ENCODE data around the gene PDE9A. TPM values are rescaled to one million over a fixed set of nuclear protein-coding genes. Genes with fewer than 3 reads are reported as not detected.
"Not testable (repeated sequence)": the region's sequence is repeated elsewhere in the genome, so short reads cannot be mapped to it uniquely, and the experiment has no call there.

PDE9A gene
- total and polyA plus RNA-seq, 9 donors: 6.0 to 11.3 (median 9.3) TPM

GRCh38 chr21:42708916-42709315 is 55.5 kb downstream of the PDE9A start:
- H3K27ac ChIP-seq (ENCODE audit: low read length); H3K27me3 ChIP-seq (ENCODE audit: control insufficient read depth, insufficient read depth, low read length); H3K9me3 ChIP-seq (replicated peaks; ENCODE audit: control insufficient read depth, low read depth, low read length); H3K4me3 ChIP-seq (ENCODE audit: low read length); DNase-seq; H3K4me1 ChIP-seq (ENCODE audit: control insufficient read depth, insufficient read depth, low read length); H3K36me3 ChIP-seq (ENCODE audit: control insufficient read depth, insufficient read depth, low read length): not testable (repeated sequence)
- no CpG with 5 or more reads among the region's 1 CpG for WGBS (ENCODE audit: insufficient coverage)

- Histone ChIP-seq H3K27ac (ENCODE audit: low read length) (no peak overlapping the region), H3K4me3 (ENCODE audit: low read length) (no peak overlapping the region), H3K9me3 (replicated peaks; ENCODE audit: control insufficient read depth, low read depth, low read length) (no peaks in the 10 kb centered on the region), H3K36me3 (ENCODE audit: control insufficient read depth, insufficient read depth, low read length) (no peaks in the 10 kb centered on the region), H3K27me3 (ENCODE audit: control insufficient read depth, insufficient read depth, low read length) (no peaks in the 10 kb centered on the region), H3K4me1 (ENCODE audit: control insufficient read depth, insufficient read depth, low read length) (no peaks in the 10 kb centered on the region)
- WGBS (ENCODE audit: insufficient coverage): no CpG with 5 or more reads among the region's 4 CpGs
- DNase-seq: no peak
Measured at GRCh38 chr21:42711667-42712066, 58.2 kb downstream of the PDE9A start.

GRCh38 chr21:42715427-42715826 is 62.0 kb downstream of the PDE9A start:
- not testable (repeated sequence) for H3K27ac ChIP-seq (ENCODE audit: low read length); H3K27me3 ChIP-seq (ENCODE audit: control insufficient read depth, insufficient read depth, low read length); H3K4me3 ChIP-seq (ENCODE audit: low read length); DNase-seq; H3K36me3 ChIP-seq (ENCODE audit: control insufficient read depth, insufficient read depth, low read length); H3K9me3 ChIP-seq (replicated peaks; ENCODE audit: control insufficient read depth, low read depth, low read length); H3K4me1 ChIP-seq (ENCODE audit: control insufficient read depth, insufficient read depth, low read length)
- WGBS (ENCODE audit: insufficient coverage): 91% methylated on average over 7 of the region's 7 CpGs

GRCh38 chr21:42716074-42716473 is 62.7 kb downstream of the PDE9A start:
- no peak overlapping the region for H3K4me3 ChIP-seq (ENCODE audit: low read length)
- H3K4me1 ChIP-seq (ENCODE audit: control insufficient read depth, insufficient read depth, low read length): no peaks in the 10 kb centered on the region
- no CpG with 5 or more reads among the region's 3 CpGs for WGBS (ENCODE audit: insufficient coverage)
- no peak for DNase-seq
- H3K9me3 ChIP-seq (replicated peaks; ENCODE audit: control insufficient read depth, low read depth, low read length): no peaks in the 10 kb centered on the region
- H3K36me3 ChIP-seq (ENCODE audit: control insufficient read depth, insufficient read depth, low read length): no peaks in the 10 kb centered on the region
- H3K27me3 ChIP-seq (ENCODE audit: control insufficient read depth, insufficient read depth, low read length): no peaks in the 10 kb centered on the region
- no peak overlapping the region for H3K27ac ChIP-seq (ENCODE audit: low read length)

GRCh38 chr21:42720484-42720883 is 67.1 kb downstream of the PDE9A start:
- not testable (repeated sequence) for H3K27me3 ChIP-seq (ENCODE audit: control insufficient read depth, insufficient read depth, low read length); H3K4me1 ChIP-seq (ENCODE audit: control insufficient read depth, insufficient read depth, low read length); H3K36me3 ChIP-seq (ENCODE audit: control insufficient read depth, insufficient read depth, low read length); DNase-seq; H3K4me3 ChIP-seq (ENCODE audit: low read length); H3K27ac ChIP-seq (ENCODE audit: low read length); H3K9me3 ChIP-seq (replicated peaks; ENCODE audit: control insufficient read depth, low read depth, low read length)
- 89% methylated on average over 10 of the region's 12 CpGs for WGBS (ENCODE audit: insufficient coverage)

GRCh38 chr21:42721341-42721824 is 68.0 kb downstream of the PDE9A start:
- 16% methylated on average over 5 of the region's 6 CpGs for WGBS (ENCODE audit: insufficient coverage)
- H3K4me1 ChIP-seq (ENCODE audit: control insufficient read depth, insufficient read depth, low read length): peaks cover 7% of the 10 kb centered on the region
- H3K27ac ChIP-seq (ENCODE audit: low read length): no peak overlapping the region
- H3K27me3 ChIP-seq (ENCODE audit: control insufficient read depth, insufficient read depth, low read length): no peaks in the 10 kb centered on the region
- no peak overlapping the region for H3K4me3 ChIP-seq (ENCODE audit: low read length)
- H3K9me3 ChIP-seq (replicated peaks; ENCODE audit: control insufficient read depth, low read depth, low read length): no peaks in the 10 kb centered on the region
- peak; percentile 50 for DNase-seq
- H3K36me3 ChIP-seq (ENCODE audit: control insufficient read depth, insufficient read depth, low read length): no peaks in the 10 kb centered on the region

- Histone ChIP-seq H3K9me3 (replicated peaks; ENCODE audit: control insufficient read depth, low read depth, low read length) (no peaks in the 10 kb centered on the region), H3K27ac (ENCODE audit: low read length) (no peak overlapping the region), H3K4me3 (ENCODE audit: low read length) (no peak overlapping the region), H3K36me3 (ENCODE audit: control insufficient read depth, insufficient read depth, low read length) (no peaks in the 10 kb centered on the region), H3K27me3 (ENCODE audit: control insufficient read depth, insufficient read depth, low read length) (no peaks in the 10 kb centered on the region), H3K4me1 (ENCODE audit: control insufficient read depth, insufficient read depth, low read length) (peaks cover 7% of the 10 kb centered on the region)
- no peak for DNase-seq
- WGBS (ENCODE audit: insufficient coverage): 94% methylated on average over 5 of the region's 11 CpGs
Measured at GRCh38 chr21:42722153-42722552, 68.7 kb downstream of the PDE9A start.

- no peak overlapping the region for H3K27ac ChIP-seq (ENCODE audit: low read length)
- 78% methylated on average over 10 of the region's 10 CpGs for WGBS (ENCODE audit: insufficient coverage)
- no peak overlapping the region for H3K4me3 ChIP-seq (ENCODE audit: low read length)
- H3K9me3 ChIP-seq (replicated peaks; ENCODE audit: control insufficient read depth, low read depth, low read length): no peaks in the 10 kb centered on the region
- no peaks in the 10 kb centered on the region for H3K27me3 ChIP-seq (ENCODE audit: control insufficient read depth, insufficient read depth, low read length)
- no peaks in the 10 kb centered on the region for H3K36me3 ChIP-seq (ENCODE audit: control insufficient read depth, insufficient read depth, low read length)
- H3K4me1 ChIP-seq (ENCODE audit: control insufficient read depth, insufficient read depth, low read length): peaks cover 7% of the 10 kb centered on the region
- DNase-seq: no peak
Measured at GRCh38 chr21:42722808-42723473, 69.5 kb downstream of the PDE9A start.

- Histone ChIP-seq H3K27me3 (ENCODE audit: control insufficient read depth, insufficient read depth, low read length) (no peaks in the 10 kb centered on the region), H3K36me3 (ENCODE audit: control insufficient read depth, insufficient read depth, low read length) (no peaks in the 10 kb centered on the region), H3K4me3 (ENCODE audit: low read length) (no peak overlapping the region), H3K4me1 (ENCODE audit: control insufficient read depth, insufficient read depth, low read length) (peaks cover 7% of the 10 kb centered on the region), H3K27ac (ENCODE audit: low read length) (no peak overlapping the region), H3K9me3 (replicated peaks; ENCODE audit: control insufficient read depth, low read depth, low read length) (peaks cover 4% of the 10 kb centered on the region)
- 76% methylated on average over 11 of the region's 12 CpGs for WGBS (ENCODE audit: insufficient coverage)
- no peak for DNase-seq
Measured at GRCh38 chr21:42724226-42724920, 71.0 kb downstream of the PDE9A start.

- DNase-seq: no peak
- WGBS (ENCODE audit: insufficient coverage): 94% methylated on average over 10 of the region's 15 CpGs
- Histone ChIP-seq H3K4me1 (ENCODE audit: control insufficient read depth, insufficient read depth, low read length) (peaks cover 7% of the 10 kb centered on the region), H3K4me3 (ENCODE audit: low read length) (no peak overlapping the region), H3K36me3 (ENCODE audit: control insufficient read depth, insufficient read depth, low read length) (no peaks in the 10 kb centered on the region), H3K27ac (ENCODE audit: low read length) (no peak overlapping the region), H3K9me3 (replicated peaks; ENCODE audit: control insufficient read depth, low read depth, low read length) (peaks cover 4% of the 10 kb centered on the region), H3K27me3 (ENCODE audit: control insufficient read depth, insufficient read depth, low read length) (no peaks in the 10 kb centered on the region)
Measured at GRCh38 chr21:42725416-42725930, 72.1 kb downstream of the PDE9A start.

All from muscle of leg (tissue), 11 donors.